Measurements from ENCODE around the gene CDO1. TPM values are rescaled to one million over a fixed set of nuclear protein-coding genes. Genes with fewer than 3 reads are reported as not detected.
A peak's percentile ranks its signal among the peaks of the same experiment; 100 is the strongest.

Gene CDO1
- total RNA-seq, 2 donors from 2014 or later, result 7.6 to 11.7 TPM

- Mint-ChIP-seq H3K4me3 (no peak overlapping the region), H3K27ac (no peak overlapping the region), H3K4me1 (peaks cover 9% of the 10 kb centered on the region), H3K9me3 (no peaks in the 10 kb centered on the region), H3K27me3 (ENCODE audit: insufficient read depth) (peaks cover 5% of the 10 kb centered on the region), H3K36me3 (ENCODE audit: low read depth) (no peaks in the 10 kb centered on the region)
- H3K36me3 ChIP-seq (ENCODE audit: control insufficient read depth, insufficient read depth, low read length), result no peaks in the 10 kb centered on the region
- no peak for TF ChIP-seq CTCF (conservative IDR thresholded peaks at IDR 0.05)
- H3K4me3 ChIP-seq (ENCODE audit: low read length), result no peak overlapping the region
- no peak overlapping the region for H3K27ac ChIP-seq (ENCODE audit: low read depth, low read length)
- H3K4me1 ChIP-seq (ENCODE audit: control insufficient read depth, insufficient read depth, low read length), result no peaks in the 10 kb centered on the region
- WGBS, 2 experiments (ENCODE audit: insufficient coverage in 1 of 2, insufficient read length in 1 of 2), result no CpG with 5 or more reads among the region's 1 CpG
- no peak overlapping the region for H3K9ac ChIP-seq (ENCODE audit: extremely low read depth, low read length, poor library complexity, severe bottlenecking)
- DNase-seq, result no peak
- no peaks in the 10 kb centered on the region for H3K27me3 ChIP-seq (ENCODE audit: control insufficient read depth, insufficient read depth, low read length, poor library complexity, severe bottlenecking)
- peaks cover 15% of the 10 kb centered on the region for H3K9me3 ChIP-seq (ENCODE audit: control insufficient read depth, low read length)
Observed at GRCh38 chr5:115788440-115788839, 28.0 kb downstream of the CDO1 start.

- H3K27me3 ChIP-seq (ENCODE audit: control insufficient read depth, insufficient read depth, low read length, poor library complexity, severe bottlenecking), result no peaks in the 10 kb centered on the region
- Mint-ChIP-seq H3K36me3 (ENCODE audit: low read depth) (no peaks in the 10 kb centered on the region), H3K27me3 (ENCODE audit: insufficient read depth) (peaks cover under 1% of the 10 kb centered on the region), H3K27ac (no peak overlapping the region), H3K4me1 (peaks cover 5% of the 10 kb centered on the region), H3K9me3 (no peaks in the 10 kb centered on the region), H3K4me3 (no peak overlapping the region)
- H3K36me3 ChIP-seq (ENCODE audit: control insufficient read depth, insufficient read depth, low read length), result no peaks in the 10 kb centered on the region
- H3K27ac ChIP-seq (ENCODE audit: low read depth, low read length), result no peak overlapping the region
- no peak overlapping the region for H3K4me3 ChIP-seq (ENCODE audit: low read length)
- WGBS, 2 experiments (ENCODE audit: insufficient coverage in 1 of 2, insufficient read length in 1 of 2), result 0% methylated on average over 1 of the region's 1 CpG
- no peak overlapping the region for H3K9ac ChIP-seq (ENCODE audit: extremely low read depth, low read length, poor library complexity, severe bottlenecking)
- TF ChIP-seq CTCF (conservative IDR thresholded peaks at IDR 0.05), result no peak
- no peak for DNase-seq
- peaks cover 15% of the 10 kb centered on the region for H3K9me3 ChIP-seq (ENCODE audit: control insufficient read depth, low read length)
- no peaks in the 10 kb centered on the region for H3K4me1 ChIP-seq (ENCODE audit: control insufficient read depth, insufficient read depth, low read length)
Observed at GRCh38 chr5:115787426-115787825, 29.0 kb downstream of the CDO1 start.

GRCh38 chr5:115785381-115786065 is 30.9 kb downstream of the CDO1 start:
- Histone ChIP-seq H3K9me3 (ENCODE audit: control insufficient read depth, low read length) (peaks cover 14% of the 10 kb centered on the region), H3K27me3 (ENCODE audit: control insufficient read depth, insufficient read depth, low read length, poor library complexity, severe bottlenecking) (no peaks in the 10 kb centered on the region), H3K9ac (ENCODE audit: extremely low read depth, low read length, poor library complexity, severe bottlenecking) (no peak overlapping the region), H3K27ac (ENCODE audit: low read depth, low read length) (peak overlapping the region; percentile 5), H3K4me3 (ENCODE audit: low read length) (no peak overlapping the region), H3K4me1 (ENCODE audit: control insufficient read depth, insufficient read depth, low read length) (no peaks in the 10 kb centered on the region), H3K36me3 (ENCODE audit: control insufficient read depth, insufficient read depth, low read length) (no peaks in the 10 kb centered on the region)
- 56 to 71% methylated on average over 4 to 6 of the region's 6 CpGs for WGBS, 2 experiments (ENCODE audit: insufficient coverage in 1 of 2, insufficient read length in 1 of 2)
- peak; percentile 86 for DNase-seq
- no peaks in the 10 kb centered on the region for H3K9me3 Mint-ChIP-seq
- H3K4me3 Mint-ChIP-seq, result no peak overlapping the region
- no peaks in the 10 kb centered on the region for H3K27me3 Mint-ChIP-seq (ENCODE audit: insufficient read depth)
- H3K4me1 Mint-ChIP-seq, result peaks cover 5% of the 10 kb centered on the region
- H3K27ac Mint-ChIP-seq, result no peak overlapping the region
- TF ChIP-seq CTCF (conservative IDR thresholded peaks at IDR 0.05), result no peak
- no peaks in the 10 kb centered on the region for H3K36me3 Mint-ChIP-seq (ENCODE audit: low read depth)
